HepG2 (cell line): ENCODE measurements around the gene MTHFR. TPM values are rescaled to one million over a fixed set of nuclear protein-coding genes. Genes with fewer than 3 reads are reported as not detected.

Source experiments
- AKAP8 ChIP-seq: sonication (generic); formaldehyde crosslinking; IDR thresholded peaks from 2 replicates; pipeline ENCODE4 v1.5.1; 2020; ENCODE audit warnings: mild to moderate bottlenecking, missing genetic modification reagents
- ARNT2 ChIP-seq: sonication (generic); formaldehyde crosslinking; IDR thresholded peaks from 2 replicates; pipeline ENCODE4 v1.8.0; 2022; ENCODE audit warnings: mild to moderate bottlenecking, low read depth, missing genetic modification reagents, moderate library complexity
- BATF2 ChIP-seq: sonication (generic); formaldehyde crosslinking; IDR thresholded peaks from 2 replicates; pipeline ENCODE4 v1.8.0; 2022; ENCODE audit warnings: mild to moderate bottlenecking, missing genetic modification reagents, moderate library complexity
- DR1 ChIP-seq: sonication (generic); formaldehyde crosslinking; IDR thresholded peaks from 2 replicates; pipeline ENCODE4 v1.8.0; 2021; ENCODE audit warnings: mild to moderate bottlenecking, missing genetic modification reagents, inconsistent platforms
- GABPB1 ChIP-seq: IDR thresholded peaks from 2 replicates; pipeline ENCODE4 v1.6.1; 2016; ENCODE audit warnings: mild to moderate bottlenecking, missing genetic modification reagents, moderate library complexity, missing compliant biosample characterization
- HNRNPH1 ChIP-seq: fragments of 200-400 bp; formaldehyde crosslinking; optimal IDR thresholded peaks from 2 replicates; pipeline ENCODE3; 2017; ENCODE audit warnings: mild to moderate bottlenecking, low read depth, low read length
- NFE2 ChIP-seq: sonication (generic); formaldehyde crosslinking; IDR thresholded peaks from 2 replicates; pipeline ENCODE4 v1.4.0; 2020; ENCODE audit warnings: missing genetic modification reagents
- SAP130 ChIP-seq: IDR thresholded peaks from 2 replicates; pipeline ENCODE4 v1.6.1; 2016; ENCODE audit warnings: low read depth
- SIX1 ChIP-seq: sonication (generic); formaldehyde crosslinking; IDR thresholded peaks from 2 replicates; pipeline ENCODE4 v1.4.0; 2020; ENCODE audit warnings: missing genetic modification reagents, borderline replicate concordance
- SP4 ChIP-seq: sonication (generic); formaldehyde crosslinking; IDR thresholded peaks from 2 replicates; pipeline ENCODE4 v1.8.1; 2023; ENCODE audit warnings: mild to moderate bottlenecking, missing genetic modification reagents
- TBP ChIP-seq: sonication (generic); formaldehyde crosslinking; IDR thresholded peaks from 2 replicates; pipeline ENCODE4 v1.5.0; 2020; ENCODE audit warnings: missing genetic modification reagents
- ZNF10 ChIP-seq: sonication (generic); formaldehyde crosslinking; IDR thresholded peaks from 2 replicates; pipeline ENCODE4 v1.4.0; 2020; ENCODE audit warnings: mild to moderate bottlenecking, low read depth, missing genetic modification reagents, borderline replicate concordance
- ZNF101 ChIP-seq: sonication (generic); formaldehyde crosslinking; IDR thresholded peaks from 2 replicates; pipeline ENCODE4 v1.4.0; 2020; ENCODE audit warnings: mild to moderate bottlenecking, low read depth, missing genetic modification reagents, borderline replicate concordance
- ZNF225 ChIP-seq: sonication (generic); formaldehyde crosslinking; IDR thresholded peaks from 2 replicates; pipeline ENCODE4 v1.4.0; 2020; ENCODE audit warnings: mild to moderate bottlenecking, missing genetic modification reagents
- ZNF3 ChIP-seq: IDR thresholded peaks from 2 replicates; pipeline ENCODE4 v1.7.0; 2017; ENCODE audit warnings: inconsistent platforms
- ZNF30 ChIP-seq: sonication (generic); formaldehyde crosslinking; IDR thresholded peaks from 2 replicates; pipeline ENCODE4 v1.5.0; 2020; ENCODE audit warnings: mild to moderate bottlenecking, missing genetic modification reagents
- ZNF343 ChIP-seq: sonication (generic); formaldehyde crosslinking; IDR thresholded peaks from 2 replicates; pipeline ENCODE4 v1.4.0; 2020; ENCODE audit warnings: mild to moderate bottlenecking, missing genetic modification reagents
- ZNF451 ChIP-seq: sonication (generic); formaldehyde crosslinking; IDR thresholded peaks from 2 replicates; pipeline ENCODE4 v1.5.0; 2020; ENCODE audit warnings: mild to moderate bottlenecking, missing genetic modification reagents
- ZNF550 ChIP-seq: sonication (generic); formaldehyde crosslinking; IDR thresholded peaks from 2 replicates; pipeline ENCODE4 v1.4.0; 2020; ENCODE audit warnings: mild to moderate bottlenecking, missing genetic modification reagents, borderline replicate concordance
- ZNF567 ChIP-seq: sonication (generic); formaldehyde crosslinking; IDR thresholded peaks from 2 replicates; pipeline ENCODE4 v1.8.1; 2023; ENCODE audit warnings: mild to moderate bottlenecking, missing genetic modification reagents, borderline replicate concordance
- ZNF687 ChIP-seq: sonication (generic); formaldehyde crosslinking; IDR thresholded peaks from 2 replicates; pipeline ENCODE4 v1.5.1; 2020; ENCODE audit warnings: mild to moderate bottlenecking, missing genetic modification reagents, moderate library complexity
- ZNF709 ChIP-seq: sonication (generic); formaldehyde crosslinking; IDR thresholded peaks from 2 replicates; pipeline ENCODE4 v1.5.0; 2020; ENCODE audit warnings: mild to moderate bottlenecking, missing genetic modification reagents
- ZSCAN12 ChIP-seq: sonication (generic); formaldehyde crosslinking; IDR thresholded peaks from 2 replicates; pipeline ENCODE4 v1.9.0; 2021; ENCODE audit warnings: mild to moderate bottlenecking, missing genetic modification reagents
- polyA plus RNA-seq, 8 experiments: library from polyadenylated mRNA; depleted of rRNA in 3 of 8; stranded (reverse) in 7 of 8; unstranded in 1 of 8; fragments of >200 nt; fragmentation: Illumina TruSeq in 4 of 8; extraction: Trizol in 4 of 8; gene quantifications; 2 replicates each; pipeline versions ENCODE4 v1.2.1 to v1.2.3, GENCODE V29; 2011 to 2016; ENCODE audit warnings: low read depth in 4 of 8, missing spikeins in 1 of 8, mixed read lengths in 1 of 8; ENCODE audit not compliant: insufficient read depth in 1 of 8
- total RNA-seq, 5 experiments: library from RNA; depleted of rRNA; stranded (reverse); fragments of >200 nt; fragmentation: Illumina TruSeq; extraction: Trizol; gene quantifications; 2 replicates each; pipeline ENCODE4 v1.2.3, GENCODE V29; 2016; ENCODE audit warnings: low read depth in 1 of 5
- TF ChIP-seq, protein P1 (sequence below): sonication (generic); formaldehyde crosslinking; IDR thresholded peaks from 2 replicates; pipeline ENCODE4 v1.4.0; 2020; ENCODE audit warnings: missing genetic modification reagents

Gene MTHFR
- total and polyA plus RNA-seq, 2 of the 13 experiments (the other 11 are each of a cell fraction or from before 2014, with no cell fraction given), result 3.8 to 8.2 TPM

DNA sequence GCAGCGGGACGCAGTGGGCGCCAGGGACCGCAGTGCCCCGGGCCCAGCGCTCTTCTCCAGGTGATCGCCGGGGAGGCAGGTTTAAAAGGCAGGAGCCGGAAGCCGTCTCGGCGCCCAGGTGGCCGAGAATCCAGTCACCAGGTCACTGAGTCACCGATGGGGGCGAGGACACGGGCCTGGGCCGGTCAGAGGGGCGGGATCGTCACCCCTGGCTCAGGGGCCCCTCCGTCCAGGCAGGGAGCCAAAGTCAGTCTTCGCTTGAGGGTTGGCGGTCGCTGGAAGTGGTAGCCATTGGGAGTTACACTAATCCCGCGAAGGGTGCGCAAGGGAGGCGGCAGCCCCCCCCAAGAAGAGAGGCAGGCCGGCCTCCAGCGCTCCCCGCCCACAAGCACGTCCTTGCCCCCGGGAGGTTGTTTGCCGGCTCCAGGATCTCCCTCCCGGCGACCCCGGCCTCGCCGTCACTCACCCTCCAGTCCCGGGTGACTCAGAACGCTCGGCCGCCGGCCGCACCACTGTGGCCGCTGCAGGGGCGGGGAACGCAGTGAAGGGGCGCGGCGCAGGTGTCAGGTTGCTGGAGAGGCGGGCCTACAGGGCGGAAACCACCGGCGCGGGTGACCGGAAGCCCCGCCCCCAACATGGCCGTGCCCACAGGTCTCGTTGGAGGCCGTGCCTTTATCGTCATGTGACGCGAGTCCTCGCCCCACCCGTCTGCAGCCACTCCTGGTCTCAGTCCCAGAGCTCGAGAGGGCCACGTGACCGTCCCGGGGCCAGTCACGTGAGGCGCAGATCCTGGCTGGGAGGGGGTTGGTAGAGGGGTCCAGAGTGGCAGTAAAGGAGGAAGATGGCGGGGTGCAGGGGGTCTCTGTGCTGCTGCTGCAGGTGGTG is at the start of gene MTHFR, which contains the start of gene CLCN6 (continued):
- peak; percentile 66; the same call in 1 of the 2 replicates for TF ChIP-seq ARNT2 (CRISPR knock-in tag)
- TF ChIP-seq HNRNPH1, result no peak
- peak; percentile 80; the same call in 1 of the 2 replicates for TF ChIP-seq ZNF225 (CRISPR knock-in tag)
- TF ChIP-seq BATF2, result 0 out of 2 replicates have a peak, but pooled peaks have one; percentile 13
- no peak; the same call in 1 of the 2 replicates for TF ChIP-seq ZNF343 (CRISPR knock-in tag)
- TF ChIP-seq SP4 (CRISPR knock-in tag), result peak; percentile 99
- peak; percentile 71; the same call in 1 of the 2 replicates for TF ChIP-seq AKAP8 (CRISPR knock-in tag)
- no peak for TF ChIP-seq ZNF101
- TF ChIP-seq ZNF30, result no peak
- no peak for TF ChIP-seq ZNF451
- TF ChIP-seq ZNF709 (CRISPR knock-in tag), result no peak
- TF ChIP-seq ZNF687 (CRISPR knock-in tag), result peak; percentile 93
- no peak for TF ChIP-seq NFE2
- TF ChIP-seq SAP130 (CRISPR knock-in tag), result peak; percentile 92
- peak; percentile 61; the same call in 1 of the 2 replicates for TF ChIP-seq SIX1 (CRISPR knock-in tag)
- no peak for TF ChIP-seq ZNF10 (CRISPR knock-in tag)
- TF ChIP-seq, protein P1, sequence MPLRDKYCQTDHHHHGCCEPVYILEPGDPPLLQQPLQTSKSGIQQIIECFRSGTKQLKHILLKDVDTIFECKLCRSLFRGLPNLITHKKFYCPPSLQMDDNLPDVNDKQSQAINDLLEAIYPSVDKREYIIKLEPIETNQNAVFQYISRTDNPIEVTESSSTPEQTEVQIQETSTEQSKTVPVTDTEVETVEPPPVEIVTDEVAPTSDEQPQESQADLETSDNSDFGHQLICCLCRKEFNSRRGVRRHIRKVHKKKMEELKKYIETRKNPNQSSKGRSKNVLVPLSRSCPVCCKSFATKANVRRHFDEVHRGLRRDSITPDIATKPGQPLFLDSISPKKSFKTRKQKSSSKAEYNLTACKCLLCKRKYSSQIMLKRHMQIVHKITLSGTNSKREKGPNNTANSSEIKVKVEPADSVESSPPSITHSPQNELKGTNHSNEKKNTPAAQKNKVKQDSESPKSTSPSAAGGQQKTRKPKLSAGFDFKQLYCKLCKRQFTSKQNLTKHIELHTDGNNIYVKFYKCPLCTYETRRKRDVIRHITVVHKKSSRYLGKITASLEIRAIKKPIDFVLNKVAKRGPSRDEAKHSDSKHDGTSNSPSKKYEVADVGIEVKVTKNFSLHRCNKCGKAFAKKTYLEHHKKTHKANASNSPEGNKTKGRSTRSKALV (CRISPR knock-in tag), result 0 out of 2 replicates have a peak, but pooled peaks have one; percentile 29
- no peak for TF ChIP-seq ZNF3
- TF ChIP-seq ZSCAN12 (CRISPR knock-in tag), result 0 out of 2 replicates have a peak, but pooled peaks have one; percentile 41
- no peak for TF ChIP-seq TBP (CRISPR knock-in tag)
- TF ChIP-seq GABPB1, result peak; percentile 96
- peak; percentile 91; the same call in 1 of the 2 replicates for TF ChIP-seq ZNF567 (CRISPR knock-in tag)
- peak; percentile 76 for TF ChIP-seq DR1 (CRISPR knock-in tag)
- no peak for TF ChIP-seq ZNF550 (CRISPR knock-in tag)
